GM12872 (cell line): Measurements from ENCODE around the gene ATAD2B.
A peak's percentile ranks its signal among the peaks of the same experiment; 100 is the strongest.

Experiments used
- TF ChIP-seq, protein P1 (sequence below): IDR thresholded peaks from 3 replicates; pipeline ENCODE4 v1.5.1; 2011; ENCODE audit warnings: low read depth, mild to moderate bottlenecking, low read length, moderate library complexity; ENCODE audit not compliant: insufficient read depth

The ATAD2B gene

DNA sequence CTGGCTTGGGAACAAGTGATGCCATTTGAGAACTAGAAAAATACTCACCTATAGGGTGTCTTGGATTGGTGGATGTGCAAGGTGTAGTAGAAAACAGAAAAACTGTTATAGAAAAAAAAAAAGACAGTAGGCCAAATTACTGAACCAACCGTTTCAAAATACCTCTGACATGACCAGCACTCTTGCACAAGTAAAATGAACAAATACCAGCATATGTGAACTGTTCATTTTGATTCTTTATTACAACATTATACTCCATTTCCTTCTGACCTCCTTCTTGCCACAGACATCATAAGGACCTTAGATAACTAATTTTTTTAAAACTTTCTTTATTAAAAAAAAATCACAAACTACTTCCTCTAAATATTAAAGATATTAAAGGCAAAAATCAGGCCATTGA lies 125.5 kb downstream of the ATAD2B start:
- TF ChIP-seq, protein P1, sequence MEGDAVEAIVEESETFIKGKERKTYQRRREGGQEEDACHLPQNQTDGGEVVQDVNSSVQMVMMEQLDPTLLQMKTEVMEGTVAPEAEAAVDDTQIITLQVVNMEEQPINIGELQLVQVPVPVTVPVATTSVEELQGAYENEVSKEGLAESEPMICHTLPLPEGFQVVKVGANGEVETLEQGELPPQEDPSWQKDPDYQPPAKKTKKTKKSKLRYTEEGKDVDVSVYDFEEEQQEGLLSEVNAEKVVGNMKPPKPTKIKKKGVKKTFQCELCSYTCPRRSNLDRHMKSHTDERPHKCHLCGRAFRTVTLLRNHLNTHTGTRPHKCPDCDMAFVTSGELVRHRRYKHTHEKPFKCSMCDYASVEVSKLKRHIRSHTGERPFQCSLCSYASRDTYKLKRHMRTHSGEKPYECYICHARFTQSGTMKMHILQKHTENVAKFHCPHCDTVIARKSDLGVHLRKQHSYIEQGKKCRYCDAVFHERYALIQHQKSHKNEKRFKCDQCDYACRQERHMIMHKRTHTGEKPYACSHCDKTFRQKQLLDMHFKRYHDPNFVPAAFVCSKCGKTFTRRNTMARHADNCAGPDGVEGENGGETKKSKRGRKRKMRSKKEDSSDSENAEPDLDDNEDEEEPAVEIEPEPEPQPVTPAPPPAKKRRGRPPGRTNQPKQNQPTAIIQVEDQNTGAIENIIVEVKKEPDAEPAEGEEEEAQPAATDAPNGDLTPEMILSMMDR, result no peak

DNA sequence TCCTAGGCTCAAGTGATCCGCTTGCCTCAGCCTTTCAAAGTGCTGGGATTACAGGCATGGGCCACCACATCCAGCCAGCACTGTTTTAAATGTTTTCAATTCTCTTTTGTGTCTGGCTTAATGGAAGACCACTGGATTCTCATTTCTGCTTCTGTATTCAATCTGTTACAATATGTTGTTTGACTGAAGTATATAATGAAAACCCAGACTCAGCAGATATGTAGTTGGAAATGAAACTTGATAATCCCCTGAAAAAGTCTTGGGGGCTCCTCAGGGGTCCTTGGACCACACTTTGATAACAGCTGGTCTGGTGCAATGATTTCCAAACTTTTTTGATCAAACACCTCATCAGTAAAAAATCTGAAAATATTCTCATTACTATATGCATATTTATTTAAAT lies 132.7 kb downstream of the ATAD2B start:
- TF ChIP-seq, protein P1, result no peak

DNA sequence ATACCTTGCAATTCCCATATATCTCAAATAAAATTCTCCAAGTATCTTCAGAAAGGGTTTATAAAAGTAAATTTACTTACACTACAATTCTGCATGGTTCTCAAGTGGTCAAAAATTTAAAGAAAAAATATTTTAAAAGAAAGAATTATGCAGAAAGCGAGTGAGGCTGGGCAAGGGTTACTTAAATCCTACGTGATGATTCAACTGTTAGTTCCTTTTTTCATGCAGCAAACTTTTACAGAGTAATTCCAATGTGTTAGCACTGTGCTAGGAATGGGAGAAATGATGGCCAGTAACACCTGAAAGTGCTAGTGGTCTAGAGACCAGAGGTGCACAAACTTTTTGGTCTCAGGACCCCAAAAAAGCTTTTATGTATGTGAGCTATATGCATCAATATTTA lies 133.4 kb downstream of the ATAD2B start:
- TF ChIP-seq, protein P1, result no peak

DNA sequence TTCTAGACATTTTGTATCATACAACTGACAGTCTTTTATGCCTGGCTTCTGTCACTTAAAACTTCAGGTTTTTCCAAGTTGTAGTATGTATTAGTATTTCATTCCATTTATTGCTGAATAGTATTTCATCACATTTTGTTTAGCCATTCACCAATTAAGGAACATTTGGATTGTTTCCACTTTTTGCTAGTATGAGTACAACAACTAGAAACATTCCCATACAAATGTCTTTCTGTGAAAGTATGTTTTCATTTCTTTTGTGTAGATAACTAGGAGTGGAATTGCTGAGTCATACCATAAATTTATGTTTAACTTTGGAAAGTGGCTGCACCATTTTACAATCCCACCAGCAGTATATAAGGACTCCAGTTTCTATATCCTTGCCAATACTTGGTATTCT lies 135.9 kb downstream of the ATAD2B start:
- TF ChIP-seq, protein P1, result no peak

DNA sequence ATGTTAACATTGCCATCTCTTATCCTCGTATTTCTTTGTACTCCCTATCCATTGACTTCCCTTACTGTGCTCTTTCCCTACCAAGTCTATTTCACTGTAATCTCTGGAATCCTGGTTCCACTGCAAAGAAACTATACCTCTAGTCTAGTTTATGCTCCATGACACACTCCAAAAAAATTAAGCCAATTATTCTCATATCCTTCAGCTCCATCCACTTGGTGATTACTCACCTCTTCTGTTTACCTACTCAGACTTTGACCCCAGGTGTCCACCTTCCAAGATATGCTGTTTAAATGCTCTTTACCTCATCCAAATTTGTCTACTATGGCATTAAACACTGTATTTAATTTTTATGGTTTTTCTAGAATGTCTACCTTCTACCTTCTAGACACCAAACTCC lies 137.9 kb downstream of the ATAD2B start:
- TF ChIP-seq, protein P1, result no peak

DNA sequence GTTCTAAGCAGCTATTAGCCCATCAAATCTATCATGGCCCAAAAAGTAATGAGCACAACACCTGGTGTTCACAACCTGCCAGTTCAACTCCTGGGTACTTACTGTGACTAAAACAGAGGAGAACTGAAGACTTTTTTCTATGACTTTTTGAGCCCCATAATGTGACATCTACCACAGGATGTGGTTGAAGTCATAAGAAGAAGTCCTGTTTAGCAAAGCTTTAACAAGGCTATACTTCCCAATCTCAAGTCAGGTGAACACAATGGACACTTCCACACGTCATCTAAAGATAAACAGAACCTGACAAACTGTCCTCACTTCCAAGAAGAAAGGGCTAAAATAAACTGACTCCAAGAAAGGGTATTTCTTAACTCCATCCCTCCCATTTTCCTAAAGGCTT lies 138.8 kb downstream of the ATAD2B start:
- TF ChIP-seq, protein P1, result 0 out of 3 replicates have a peak, but pooled peaks have one; percentile 8

DNA sequence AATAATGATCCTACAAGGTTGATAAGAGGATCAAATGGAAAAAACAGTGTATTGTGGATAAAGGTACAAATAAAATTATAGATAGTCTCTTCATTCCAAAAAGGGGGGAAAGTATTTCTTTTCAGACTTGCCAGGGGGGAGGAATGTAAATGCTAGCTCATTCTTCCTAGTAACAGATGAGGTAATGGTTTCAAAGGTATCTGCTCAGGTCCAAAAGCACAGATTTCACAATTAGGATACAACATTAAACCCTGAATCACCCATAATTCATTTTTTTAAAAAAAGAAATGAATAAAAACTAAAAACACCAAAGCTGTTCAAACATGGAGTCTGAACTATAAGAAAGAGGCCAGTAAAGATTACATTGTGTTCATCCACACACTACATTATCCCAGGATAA lies 142.0 kb downstream of the ATAD2B start:
- TF ChIP-seq, protein P1, result no peak

DNA sequence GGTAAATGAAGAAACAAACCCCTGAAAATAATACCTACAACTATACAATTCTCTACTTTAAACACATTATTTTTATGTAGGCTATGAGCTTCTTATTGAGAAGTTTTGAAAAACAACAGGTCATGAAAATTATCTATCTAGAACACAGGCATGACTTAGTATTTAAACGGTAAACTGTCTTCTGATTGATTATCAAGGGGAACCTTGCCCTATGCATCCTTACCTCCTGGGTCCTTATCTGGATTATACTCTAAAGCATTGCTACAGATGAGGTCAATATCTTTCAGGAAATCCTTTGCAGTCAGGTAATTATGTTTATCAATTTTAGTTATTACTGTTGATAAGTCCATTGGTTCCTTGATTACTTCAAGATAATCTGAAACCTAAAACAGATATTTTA lies 144.3 kb downstream of the ATAD2B start:
- TF ChIP-seq, protein P1, result no peak
